Activated naive CD8-positive, alpha-beta T cell (primary cell): ENCODE results near the gene ATL3.
A peak's percentile ranks its signal among the peaks of the same experiment; 100 is the strongest.
"Not testable (repeated sequence)": the region's sequence is repeated elsewhere in the genome, so short reads cannot be mapped to it uniquely, and the experiment has no call there.

Experiments used
- H3K27ac Mint-ChIP-seq: one replicate; pipeline ENCODE4 v1.8.0; 2021; ENCODE audit warnings: mixed read lengths
- H3K27me3 Mint-ChIP-seq: one replicate; pipeline ENCODE4 v1.8.0; 2021; ENCODE audit warnings: mixed read lengths
- H3K36me3 Mint-ChIP-seq: one replicate; pipeline ENCODE4 v1.8.0; 2021; ENCODE audit warnings: mixed read lengths
- H3K4me1 Mint-ChIP-seq: one replicate; pipeline ENCODE4 v1.8.0; 2021; ENCODE audit warnings: low read depth, mixed read lengths
- H3K4me3 Mint-ChIP-seq: one replicate; pipeline ENCODE4 v1.8.0; 2021; ENCODE audit warnings: mild to moderate bottlenecking, mixed read lengths
- H3K9me3 Mint-ChIP-seq: one replicate; pipeline ENCODE4 v1.8.0; 2021; ENCODE audit warnings: low read depth, mixed read lengths

ATL3 gene

DNA sequence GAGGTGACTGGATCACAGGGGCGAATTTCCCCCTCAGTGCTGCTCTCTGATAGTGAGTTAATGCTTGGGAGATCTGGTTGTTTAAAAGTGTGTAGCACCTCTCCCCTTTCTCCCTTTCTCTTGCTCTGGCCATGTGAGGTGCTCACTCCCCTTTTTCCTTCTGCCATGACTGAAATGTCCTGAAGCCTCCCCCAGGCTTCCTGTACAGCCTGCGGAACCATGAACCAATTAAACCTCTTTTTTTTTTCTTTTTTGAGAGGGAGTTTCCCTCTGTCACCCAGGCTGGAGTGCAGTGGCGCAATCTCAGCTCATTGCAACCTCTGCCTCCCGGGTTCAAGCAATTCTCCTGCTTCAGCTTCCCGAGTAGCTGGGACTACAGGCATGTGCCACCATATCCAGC is 53.5 kb downstream of the ATL3 start:
- not testable (repeated sequence) for H3K27ac Mint-ChIP-seq, H3K27me3 Mint-ChIP-seq, H3K9me3 Mint-ChIP-seq, H3K4me3 Mint-ChIP-seq, H3K4me1 Mint-ChIP-seq, H3K36me3 Mint-ChIP-seq

GRCh38 chr11:63616953-63617352 is 54.2 kb downstream of the ATL3 start:
- Mint-ChIP-seq H3K27ac (no peak overlapping the region), H3K4me1 (peaks cover 10% of the 10 kb centered on the region), H3K9me3 (no peaks in the 10 kb centered on the region), H3K36me3 (no peaks in the 10 kb centered on the region), H3K27me3 (no peaks in the 10 kb centered on the region), H3K4me3 (no peak overlapping the region)

GRCh38 chr11:63614136-63614671 is 57.0 kb downstream of the ATL3 start, which contains the start of gene PLAAT3:
TSS of gene PLAAT3 (minus strand) at chr11:63614433. CDS start at chr11:63614014, 419 bp downstream.
- H3K4me1 Mint-ChIP-seq: peaks cover 10% of the 10 kb centered on the region
- H3K36me3 Mint-ChIP-seq: no peaks in the 10 kb centered on the region
- H3K9me3 Mint-ChIP-seq: no peaks in the 10 kb centered on the region
- peak within 1 kb of the TSS; percentile 86 for H3K4me3 Mint-ChIP-seq
- no peaks in the 10 kb centered on the region for H3K27me3 Mint-ChIP-seq
- H3K27ac Mint-ChIP-seq: no peak within 1 kb of the TSS

GRCh38 chr11:63613517-63614135 is 57.5 kb downstream of the ATL3 start:
- no peaks in the 10 kb centered on the region for H3K9me3 Mint-ChIP-seq
- peaks cover 12% of the 10 kb centered on the region for H3K4me1 Mint-ChIP-seq
- H3K27me3 Mint-ChIP-seq: no peaks in the 10 kb centered on the region
- H3K4me3 Mint-ChIP-seq: peak overlapping the region; percentile 82
- H3K36me3 Mint-ChIP-seq: no peaks in the 10 kb centered on the region
- H3K27ac Mint-ChIP-seq: no peak overlapping the region

DNA sequence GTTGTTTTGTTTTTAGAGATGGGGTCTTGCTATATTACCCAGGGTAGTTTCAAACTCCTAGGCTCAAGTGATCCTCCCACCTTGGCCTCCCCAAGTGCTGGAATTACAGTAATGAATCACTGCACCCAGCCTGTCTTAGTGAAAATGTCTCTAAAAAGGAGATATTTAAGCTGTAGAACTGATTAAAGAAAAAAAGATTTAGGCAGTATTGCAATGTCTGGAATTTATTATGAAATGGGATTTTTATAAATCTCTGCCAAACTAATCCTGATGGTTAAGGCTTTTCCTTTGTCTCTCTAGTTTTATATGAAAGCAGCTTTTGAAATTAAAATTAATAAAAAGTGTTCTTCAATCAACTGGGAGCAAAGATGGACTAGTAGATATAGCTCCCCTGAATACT is 59.0 kb downstream of the ATL3 start:
- Mint-ChIP-seq H3K4me3 (no peak overlapping the region), H3K27ac (no peak overlapping the region), H3K9me3 (no peaks in the 10 kb centered on the region), H3K27me3 (no peaks in the 10 kb centered on the region), H3K4me1 (peaks cover 15% of the 10 kb centered on the region), H3K36me3 (no peaks in the 10 kb centered on the region)

DNA sequence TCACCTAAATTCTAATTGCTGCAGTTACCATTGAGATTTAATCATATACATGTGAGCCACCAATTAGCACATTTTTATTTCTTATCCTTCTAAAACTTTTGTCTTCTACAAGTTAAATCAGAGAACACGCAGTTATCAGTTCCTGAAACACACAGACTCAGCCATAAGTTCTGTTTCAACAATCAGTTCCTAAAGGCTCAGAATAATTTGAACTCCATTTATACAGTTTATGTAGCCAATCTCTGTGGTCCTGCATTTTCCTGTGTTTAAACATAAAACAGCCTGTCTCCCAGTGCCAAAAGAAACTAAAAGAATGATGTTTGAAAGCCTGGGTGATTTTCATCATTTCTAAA is 59.8 kb downstream of the ATL3 start:
- no peaks in the 10 kb centered on the region for H3K36me3 Mint-ChIP-seq
- peaks cover 15% of the 10 kb centered on the region for H3K4me1 Mint-ChIP-seq
- H3K9me3 Mint-ChIP-seq: no peaks in the 10 kb centered on the region
- no peak overlapping the region for H3K27ac Mint-ChIP-seq
- no peak overlapping the region for H3K4me3 Mint-ChIP-seq
- H3K27me3 Mint-ChIP-seq: no peaks in the 10 kb centered on the region

GRCh38 chr11:63610604-63611394 is 60.4 kb downstream of the ATL3 start:
- Mint-ChIP-seq H3K27ac (peak overlapping the region; percentile 37), H3K9me3 (no peaks in the 10 kb centered on the region), H3K27me3 (no peaks in the 10 kb centered on the region), H3K36me3 (no peaks in the 10 kb centered on the region), H3K4me1 (peaks cover 15% of the 10 kb centered on the region), H3K4me3 (no peak overlapping the region)

DNA sequence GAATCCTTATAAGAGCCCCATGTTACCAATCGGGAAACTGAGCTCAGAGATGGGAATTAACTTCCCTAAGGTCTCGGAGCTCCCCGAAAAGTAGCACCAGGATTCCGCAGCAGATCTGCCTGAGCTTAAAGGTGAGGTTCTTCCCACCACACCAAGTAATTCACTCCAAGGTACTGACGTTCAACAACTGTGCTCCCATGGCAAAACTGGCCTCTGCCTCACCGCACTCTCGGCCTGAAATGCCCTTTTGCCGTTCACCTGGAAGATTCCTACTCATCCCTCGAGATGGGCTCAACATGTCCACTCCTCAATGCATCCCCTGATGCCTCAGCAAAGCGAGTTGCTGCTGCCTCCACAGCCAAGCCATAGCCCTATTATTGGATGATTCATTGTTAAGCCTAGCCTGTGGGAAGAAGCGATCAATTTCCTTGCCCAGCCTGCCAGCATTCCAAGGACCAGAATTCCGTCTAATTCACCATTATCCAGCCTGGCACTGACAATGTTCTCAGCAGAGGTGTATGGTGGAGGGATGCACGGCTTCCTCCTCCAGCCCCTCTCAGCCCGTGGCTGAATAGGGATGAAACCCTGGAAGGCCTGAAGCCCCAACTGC is 61.1 kb downstream of the ATL3 start:
- peaks cover 15% of the 10 kb centered on the region for H3K4me1 Mint-ChIP-seq
- H3K27me3 Mint-ChIP-seq: no peaks in the 10 kb centered on the region
- H3K9me3 Mint-ChIP-seq: no peaks in the 10 kb centered on the region
- no peak overlapping the region for H3K4me3 Mint-ChIP-seq
- no peaks in the 10 kb centered on the region for H3K36me3 Mint-ChIP-seq
- no peak overlapping the region for H3K27ac Mint-ChIP-seq

- no peak overlapping the region for H3K4me3 Mint-ChIP-seq
- H3K9me3 Mint-ChIP-seq: no peaks in the 10 kb centered on the region
- peaks cover 15% of the 10 kb centered on the region for H3K4me1 Mint-ChIP-seq
- no peaks in the 10 kb centered on the region for H3K36me3 Mint-ChIP-seq
- H3K27ac Mint-ChIP-seq: no peak overlapping the region
- H3K27me3 Mint-ChIP-seq: no peaks in the 10 kb centered on the region
Measured at GRCh38 chr11:63609536-63609935, 61.6 kb downstream of the ATL3 start.

DNA sequence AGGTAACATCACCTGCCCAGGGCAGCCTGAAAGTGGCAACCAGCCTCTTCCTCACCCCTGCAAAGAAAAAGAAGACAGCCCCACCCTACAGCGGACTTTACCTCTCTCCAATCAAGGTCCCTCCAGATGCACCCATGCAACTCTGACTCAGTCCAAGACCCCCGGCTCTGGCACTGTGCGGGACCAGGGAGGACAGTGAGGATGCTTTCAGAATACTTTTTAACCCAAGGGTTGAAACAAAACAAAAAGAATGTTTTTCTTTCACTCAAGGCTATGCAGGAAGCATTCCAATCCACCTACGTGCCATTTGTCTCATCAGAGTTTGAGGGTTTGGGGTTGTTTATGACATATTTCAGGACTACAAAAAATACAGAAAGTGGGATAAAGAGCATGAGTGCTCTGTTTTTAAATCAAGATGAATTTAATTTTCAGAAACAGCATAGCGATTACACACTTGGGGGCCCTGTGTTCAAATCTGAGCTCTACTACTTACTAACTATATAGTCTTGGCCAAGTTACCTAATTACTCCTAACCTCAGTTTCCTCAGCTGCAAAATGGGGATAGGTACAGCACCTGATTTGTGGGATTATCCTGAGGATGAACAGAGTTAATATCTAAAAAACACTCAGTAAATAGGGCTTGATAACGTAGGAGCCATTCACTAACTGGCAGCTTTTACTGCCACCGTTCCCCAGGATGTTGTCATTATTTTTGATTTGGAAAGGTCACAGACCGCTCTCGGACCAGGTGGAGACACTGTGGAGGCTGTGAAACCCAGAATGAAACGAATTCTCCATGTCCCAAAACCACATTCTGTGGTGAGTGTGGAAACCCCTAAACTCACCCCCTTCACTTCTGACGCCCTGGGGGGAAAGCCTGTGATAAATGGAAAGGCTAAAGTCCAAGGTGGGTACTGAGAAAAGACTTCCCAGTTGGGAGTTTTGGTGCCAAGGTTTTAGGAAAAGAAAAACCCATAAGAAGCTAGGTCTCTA is 62.5 kb downstream of the ATL3 start:
- Mint-ChIP-seq H3K27ac (no peak overlapping the region), H3K4me3 (no peak overlapping the region), H3K36me3 (no peaks in the 10 kb centered on the region), H3K4me1 (peaks cover 15% of the 10 kb centered on the region), H3K9me3 (no peaks in the 10 kb centered on the region), H3K27me3 (no peaks in the 10 kb centered on the region)

DNA sequence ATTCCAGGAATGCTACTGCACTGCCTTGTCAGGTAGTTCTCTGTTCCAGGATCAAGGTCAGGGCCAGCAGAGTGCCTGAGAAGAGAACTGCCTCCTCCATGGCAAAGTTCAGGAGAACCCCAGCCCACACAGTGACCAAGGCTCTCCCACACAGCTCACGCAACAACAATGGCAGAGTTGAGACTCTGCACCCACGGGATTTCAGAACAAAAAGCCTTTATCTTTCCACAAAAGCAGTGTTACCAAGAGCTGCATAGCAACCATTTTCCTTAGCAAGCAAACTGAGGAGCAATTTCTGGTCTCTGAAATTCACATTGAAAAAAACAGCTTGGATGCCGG is 68.0 kb downstream of the ATL3 start:
- Mint-ChIP-seq H3K27me3 (no peaks in the 10 kb centered on the region), H3K36me3 (no peaks in the 10 kb centered on the region), H3K4me3 (no peak overlapping the region), H3K9me3 (no peaks in the 10 kb centered on the region), H3K27ac (no peak overlapping the region), H3K4me1 (peaks cover 3% of the 10 kb centered on the region)

DNA sequence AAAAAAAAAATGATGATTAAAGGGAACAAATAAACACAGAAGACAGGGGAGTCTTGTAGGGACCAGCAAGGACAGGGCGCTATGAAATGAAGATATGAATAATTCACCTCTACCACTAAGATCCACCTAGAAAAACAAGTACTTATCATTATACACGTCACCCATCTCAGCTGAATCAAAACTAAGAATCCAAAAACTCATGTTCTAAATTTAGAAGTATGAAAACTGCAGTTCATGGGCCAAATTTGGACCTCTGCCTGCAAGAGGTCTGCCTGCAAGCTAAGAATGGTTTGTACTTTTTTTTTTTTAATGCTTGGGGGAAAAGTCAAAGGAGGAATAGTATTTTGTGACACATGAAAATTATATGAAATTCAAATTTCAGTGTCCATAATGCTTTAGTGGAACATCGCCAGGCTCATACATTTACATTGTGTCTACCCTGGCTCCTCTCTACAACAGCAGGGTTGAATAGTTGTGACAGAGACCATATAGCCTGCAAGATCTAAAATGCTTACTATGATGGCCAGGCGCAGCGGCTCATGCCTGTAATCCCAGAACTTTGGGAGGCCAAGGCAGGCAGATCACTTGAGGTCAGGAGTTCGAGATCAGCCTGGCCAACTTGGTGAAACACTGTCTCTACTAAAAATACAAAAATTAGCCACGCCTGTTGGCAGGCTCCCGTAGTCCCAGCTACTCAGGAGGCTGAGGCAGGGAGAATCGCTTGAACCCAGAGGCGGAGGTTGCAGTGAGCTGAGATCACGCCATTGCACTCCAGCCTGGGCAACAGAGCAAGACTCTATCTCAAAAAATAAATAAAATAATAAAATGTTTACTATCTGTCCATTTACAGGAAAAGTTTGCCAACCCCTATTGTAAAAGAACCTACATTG is 68.6 kb downstream of the ATL3 start:
- not testable (repeated sequence) for H3K4me3 Mint-ChIP-seq, H3K27me3 Mint-ChIP-seq, H3K4me1 Mint-ChIP-seq, H3K36me3 Mint-ChIP-seq, H3K9me3 Mint-ChIP-seq, H3K27ac Mint-ChIP-seq

- Mint-ChIP-seq H3K4me1 (peaks cover 2% of the 10 kb centered on the region), H3K9me3 (no peaks in the 10 kb centered on the region), H3K36me3 (peaks cover 6% of the 10 kb centered on the region), H3K4me3 (no peak overlapping the region), H3K27me3 (no peaks in the 10 kb centered on the region), H3K27ac (no peak overlapping the region)
Measured at GRCh38 chr11:63599211-63600122, 71.7 kb downstream of the ATL3 start.
